Lower leg skin (tissue), 3 donors: ENCODE measurements around the gene PASK.

Experiments used
- CTCF ChIP-seq, 3 donors: fragments of 450-650 bp; IDR thresholded peaks; one replicate each; pipeline ENCODE4 v1.5.1; 2016; ENCODE audit warnings: antibody characterized with exemption in 3 of 3, mild to moderate bottlenecking in 3 of 3, moderate library complexity in 2 of 3
- POLR2A ChIP-seq, 2 donors: fragments of 450-650 bp; IDR thresholded peaks; one replicate each; pipeline ENCODE4 v1.6.1; 2016 to 2017; ENCODE audit warnings: antibody characterized with exemption in 2 of 2, mild to moderate bottlenecking in 1 of 2, moderate library complexity in 1 of 2

- TF ChIP-seq CTCF (IDR thresholded peaks at IDR 0.05) (no peak), POLR2A (IDR thresholded peaks at IDR 0.05) (no peak)
Observed at GRCh38 chr2:241158546-241158900, 9.3 kb upstream of the PASK start.
